ENCODE results near the gene FAIM2.

Gene FAIM2

GRCh38 chr12:49823951-49824350 lies 79.7 kb downstream of the FAIM2 start:
- TF ChIP-seq, protein P1, sequence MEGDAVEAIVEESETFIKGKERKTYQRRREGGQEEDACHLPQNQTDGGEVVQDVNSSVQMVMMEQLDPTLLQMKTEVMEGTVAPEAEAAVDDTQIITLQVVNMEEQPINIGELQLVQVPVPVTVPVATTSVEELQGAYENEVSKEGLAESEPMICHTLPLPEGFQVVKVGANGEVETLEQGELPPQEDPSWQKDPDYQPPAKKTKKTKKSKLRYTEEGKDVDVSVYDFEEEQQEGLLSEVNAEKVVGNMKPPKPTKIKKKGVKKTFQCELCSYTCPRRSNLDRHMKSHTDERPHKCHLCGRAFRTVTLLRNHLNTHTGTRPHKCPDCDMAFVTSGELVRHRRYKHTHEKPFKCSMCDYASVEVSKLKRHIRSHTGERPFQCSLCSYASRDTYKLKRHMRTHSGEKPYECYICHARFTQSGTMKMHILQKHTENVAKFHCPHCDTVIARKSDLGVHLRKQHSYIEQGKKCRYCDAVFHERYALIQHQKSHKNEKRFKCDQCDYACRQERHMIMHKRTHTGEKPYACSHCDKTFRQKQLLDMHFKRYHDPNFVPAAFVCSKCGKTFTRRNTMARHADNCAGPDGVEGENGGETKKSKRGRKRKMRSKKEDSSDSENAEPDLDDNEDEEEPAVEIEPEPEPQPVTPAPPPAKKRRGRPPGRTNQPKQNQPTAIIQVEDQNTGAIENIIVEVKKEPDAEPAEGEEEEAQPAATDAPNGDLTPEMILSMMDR (IDR thresholded peaks at IDR 0.05): no peak

- TF ChIP-seq, protein P1 (IDR thresholded peaks at IDR 0.05): no peak
Measured at GRCh38 chr12:49823350-49823749, 80.3 kb downstream of the FAIM2 start.

- TF ChIP-seq, protein P1 (IDR thresholded peaks at IDR 0.05): no peak
Measured at GRCh38 chr12:49821373-49822287, 82.1 kb downstream of the FAIM2 start.

DNA sequence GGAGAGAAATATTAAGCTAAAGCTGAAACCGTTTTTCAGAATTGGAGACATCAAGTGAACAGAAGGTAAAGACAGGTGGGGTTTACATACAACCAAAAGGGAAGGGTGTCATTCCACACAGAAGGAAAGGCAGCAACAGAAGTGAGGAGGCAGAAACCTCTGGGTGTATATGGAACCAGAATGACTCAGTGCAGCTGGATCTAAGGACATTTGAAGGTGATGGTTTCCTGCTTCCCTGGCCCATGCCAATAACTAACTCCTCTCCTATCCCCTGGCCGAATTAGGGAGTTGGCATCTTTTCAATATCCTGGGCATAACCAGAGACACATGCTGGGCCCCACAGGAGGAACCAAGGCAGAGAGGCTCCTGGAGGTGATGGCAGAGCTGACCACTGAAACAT lies 83.9 kb downstream of the FAIM2 start:
- TF ChIP-seq, protein P1 (IDR thresholded peaks at IDR 0.05): no peak

DNA sequence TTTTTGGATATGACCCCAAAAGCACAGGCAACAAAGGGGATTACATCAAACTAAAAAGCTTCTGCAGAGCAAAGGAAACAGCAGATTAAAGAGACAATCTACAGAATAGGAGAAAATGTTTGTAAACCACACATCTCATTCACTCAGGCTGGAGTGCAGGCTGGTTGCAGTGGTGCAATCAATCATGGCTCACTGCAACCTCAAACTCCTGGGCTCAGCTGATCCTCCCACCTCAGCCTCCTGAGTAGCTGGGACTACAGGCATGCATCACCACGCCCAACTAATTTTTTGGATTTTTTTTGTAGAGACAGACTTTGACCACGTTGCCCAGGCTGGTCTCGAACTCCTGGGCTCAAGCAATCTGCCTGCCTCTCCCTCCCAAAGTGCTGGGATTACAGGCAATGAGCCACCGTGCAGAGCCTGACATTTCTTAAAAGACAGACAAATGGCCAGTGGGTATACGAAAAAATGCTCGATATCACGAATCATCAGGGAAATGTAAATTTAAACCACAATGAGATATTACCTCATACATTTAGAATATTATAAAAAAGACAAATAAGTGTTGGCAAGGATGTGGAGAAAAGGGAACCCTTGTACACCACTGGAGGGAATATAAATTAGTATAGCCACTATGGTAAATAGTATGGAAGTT lies 85.3 kb downstream of the FAIM2 start:
- TF ChIP-seq, protein P1 (IDR thresholded peaks at IDR 0.05): no peak
